ENCODE measurements around the gene TNRC18. TPM values are rescaled to one million over a fixed set of nuclear protein-coding genes. Genes with fewer than 3 reads are reported as not detected.
"Not testable (repeated sequence)": the region's sequence is repeated elsewhere in the genome, so short reads cannot be mapped to it uniquely, and the experiment has no call there.

TNRC18 gene
- total RNA-seq, 1 donor from 2014 or later, result 50.1 TPM

DNA sequence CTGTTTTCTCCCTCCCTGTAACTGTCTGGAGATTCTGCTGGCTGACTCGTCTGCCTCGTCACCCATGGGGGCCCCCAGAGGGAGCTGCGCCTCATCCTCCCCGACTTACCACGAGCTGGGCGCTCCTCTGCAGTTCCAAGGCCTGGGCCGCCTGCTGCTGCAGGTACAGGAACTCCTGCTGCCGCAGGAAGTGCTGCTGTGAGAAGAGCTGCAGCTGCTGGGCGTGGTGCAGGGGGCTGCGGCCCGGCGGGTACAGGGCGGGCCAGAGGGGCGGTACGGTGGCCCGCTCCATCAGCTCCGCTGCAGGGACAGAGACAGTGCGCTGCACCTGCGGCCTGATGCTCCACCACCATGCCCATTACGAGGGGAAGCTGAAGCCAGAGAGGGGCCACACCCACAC lies 47.7 kb downstream of the TNRC18 start:
- DNase-seq, result no peak

DNA sequence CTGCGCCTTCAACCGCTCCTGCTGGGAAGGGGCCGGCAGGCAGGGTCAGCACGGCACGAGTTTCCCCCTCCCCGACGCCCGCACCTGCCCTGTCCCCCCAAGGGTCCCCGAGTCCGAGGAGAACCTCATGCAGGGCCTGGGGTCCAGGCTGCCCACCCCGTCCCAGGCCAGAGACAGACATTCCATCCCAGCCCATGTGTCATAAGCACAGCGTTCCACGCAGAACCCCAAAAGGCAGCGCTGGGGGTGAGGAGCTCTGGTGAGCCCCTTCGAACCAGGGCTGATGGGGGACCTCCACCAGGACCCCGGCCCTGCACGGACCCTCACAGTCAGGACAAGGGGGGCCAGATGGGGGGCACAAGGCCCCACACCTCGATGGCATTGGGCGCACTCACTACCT lies 49.2 kb downstream of the TNRC18 start:
- no peak for DNase-seq

DNA sequence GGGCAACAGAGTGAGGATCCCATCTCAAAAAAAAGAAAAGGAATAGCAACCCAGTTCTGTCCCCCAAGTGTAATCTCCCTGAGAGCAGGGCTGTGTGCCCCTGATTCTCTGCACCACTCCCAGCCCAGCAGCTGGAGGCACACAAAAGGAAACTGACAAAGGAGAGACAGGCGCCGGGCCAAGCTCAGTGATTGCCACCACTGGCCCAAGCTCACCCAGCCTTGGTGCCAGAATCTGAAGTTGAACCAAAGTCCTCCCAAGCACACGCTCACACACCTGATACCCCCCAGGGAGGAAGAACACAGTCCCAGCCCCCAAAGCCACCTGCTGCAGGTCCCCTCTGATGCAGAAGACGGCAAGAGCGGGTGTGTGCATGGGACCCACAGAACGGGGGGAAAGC lies 50.3 kb downstream of the TNRC18 start:
- no peak for DNase-seq

DNA sequence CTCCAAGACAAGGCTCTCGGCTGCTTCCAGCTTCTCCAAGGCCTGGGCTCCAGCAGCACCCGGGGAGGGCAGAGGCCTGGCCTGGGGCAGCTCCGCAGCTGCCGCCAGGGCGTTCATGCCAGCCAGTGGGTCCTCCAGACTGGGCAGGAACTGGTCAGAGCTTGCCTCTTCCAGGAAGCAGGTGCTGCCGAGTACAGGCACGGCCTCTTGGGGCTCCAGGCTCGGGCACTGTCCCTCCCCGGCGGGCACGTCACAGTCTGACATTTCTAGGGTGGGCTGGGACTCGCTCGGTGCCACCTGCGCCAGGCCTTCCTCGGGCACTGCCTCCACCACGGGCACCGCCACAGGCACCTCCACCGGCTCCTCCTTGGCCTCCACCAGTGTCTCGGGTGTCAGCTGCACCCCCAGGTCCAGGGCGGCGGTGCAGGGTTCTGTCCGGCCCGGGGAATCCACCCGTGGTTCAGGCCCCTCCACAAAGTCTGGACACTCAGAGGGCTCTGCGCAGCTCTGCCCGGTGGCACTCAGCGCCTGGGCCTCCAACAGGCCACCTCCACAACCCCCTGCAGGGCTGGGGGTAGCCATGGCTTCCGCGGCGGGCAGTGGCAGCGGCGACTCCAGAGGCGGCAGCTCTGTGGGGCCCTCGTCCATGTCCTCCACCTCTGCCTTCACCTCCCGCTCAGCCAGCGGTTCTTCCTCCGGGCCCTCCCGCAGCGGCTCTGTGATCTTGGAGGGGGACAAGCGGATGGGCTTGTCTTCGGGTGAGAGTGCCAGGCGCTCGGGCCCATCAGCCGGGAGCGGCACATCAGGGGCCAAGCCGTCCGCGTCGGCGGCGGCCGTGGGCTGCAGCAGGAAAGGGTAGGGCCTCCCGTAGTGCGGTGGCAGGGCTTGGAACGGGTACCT lies 52.9 kb downstream of the TNRC18 start:
- no peak for DNase-seq

DNA sequence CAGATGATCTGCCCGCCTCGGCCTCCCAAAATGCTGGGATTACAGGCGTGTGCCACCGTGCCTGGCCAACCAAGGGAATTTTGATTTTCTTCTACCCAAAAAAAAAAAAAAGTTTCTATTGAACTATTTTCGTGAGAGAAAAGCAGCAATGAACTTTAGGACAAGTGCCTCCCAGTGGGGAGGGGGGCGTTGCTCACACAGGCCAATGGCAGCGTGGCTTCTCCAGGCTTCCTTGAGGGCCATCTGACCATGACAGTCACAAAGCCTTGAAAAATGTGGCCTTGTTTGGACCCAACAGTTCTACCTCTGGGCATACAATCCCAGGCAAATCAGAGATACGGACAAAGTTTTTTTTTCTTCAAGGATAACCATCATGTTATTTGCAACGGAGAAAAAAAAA lies 56.0 kb downstream of the TNRC18 start:
- no peak for DNase-seq

GRCh38 chr7:5365976-5366625 lies 57.5 kb downstream of the TNRC18 start:
- peak; percentile 64 for DNase-seq

DNA sequence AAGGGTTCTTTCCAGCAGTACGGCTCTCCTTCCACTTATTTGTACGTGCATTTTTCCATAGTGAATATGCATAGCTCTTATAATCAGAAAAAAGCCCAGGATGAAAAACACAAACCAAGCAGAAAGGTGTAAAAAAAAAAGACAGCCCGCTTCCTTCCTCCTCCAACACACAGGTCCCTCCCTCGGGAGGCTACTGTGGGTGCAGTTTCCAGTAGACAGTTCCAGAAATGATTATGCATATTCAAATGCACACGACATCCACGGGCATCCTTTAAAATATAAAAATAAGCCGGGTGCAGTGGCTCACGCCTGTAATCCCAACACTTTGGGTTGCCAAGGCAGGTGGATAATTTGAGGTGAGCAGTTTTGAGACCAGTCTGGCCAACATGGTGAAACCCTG lies 59.9 kb downstream of the TNRC18 start:
- no peak for DNase-seq

- no peak for DNase-seq
Observed at GRCh38 chr7:5362466-5362865, 61.2 kb downstream of the TNRC18 start.

- DNase-seq, result no peak
Observed at GRCh38 chr7:5361446-5362127, 62.0 kb downstream of the TNRC18 start.

GRCh38 chr7:5360971-5361370 lies 62.7 kb downstream of the TNRC18 start:
- DNase-seq, result no peak

- no peak for DNase-seq
Observed at GRCh38 chr7:5360451-5360850, 63.2 kb downstream of the TNRC18 start.

GRCh38 chr7:5360021-5360420 lies 63.6 kb downstream of the TNRC18 start:
- DNase-seq, result not testable (repeated sequence)

- no peak for DNase-seq
Observed at GRCh38 chr7:5359344-5359743, 64.3 kb downstream of the TNRC18 start.

DNA sequence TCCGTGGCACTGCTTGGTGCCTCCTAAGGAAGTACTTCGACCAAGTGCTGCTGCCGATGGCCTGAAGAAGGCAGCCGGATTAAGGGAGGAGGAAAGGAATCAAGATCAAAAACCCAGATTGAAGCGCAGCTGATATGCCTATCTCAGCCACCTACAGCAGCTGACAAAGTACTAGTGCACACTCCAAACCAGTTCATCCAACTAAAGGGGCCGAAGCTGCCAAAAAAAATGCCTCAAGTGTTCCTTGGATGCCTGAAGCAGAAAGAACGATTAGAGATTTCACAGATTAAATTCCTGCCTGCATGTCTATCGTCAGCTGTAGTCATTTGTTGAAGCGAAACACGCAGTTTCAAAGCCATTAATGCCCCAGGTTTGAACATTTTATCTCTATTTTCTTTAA lies 65.7 kb downstream of the TNRC18 start:
- no peak for DNase-seq

DNA sequence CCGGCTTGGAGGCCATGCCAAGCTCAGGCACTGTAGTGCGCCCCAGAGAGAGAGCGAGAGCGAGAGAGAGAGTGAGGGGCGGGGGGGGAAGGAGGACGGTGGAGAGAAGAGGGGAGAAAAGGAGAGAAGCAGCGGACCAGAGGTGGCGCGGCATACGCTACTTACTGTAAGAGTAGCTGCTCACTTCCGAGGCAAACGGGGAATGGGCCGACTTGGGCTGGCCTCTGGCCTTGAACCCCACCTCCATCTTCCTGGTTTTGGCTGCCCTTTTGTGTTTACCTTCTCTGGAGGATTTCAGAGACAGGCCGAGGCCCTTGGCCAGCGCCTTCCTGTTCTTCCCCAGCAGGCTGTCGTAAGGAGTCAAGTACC lies 66.9 kb downstream of the TNRC18 start:
- DNase-seq, result no peak

GRCh38 chr7:5354460-5355232 lies 69.0 kb downstream of the TNRC18 start:
- DNase-seq, result no peak

DNA sequence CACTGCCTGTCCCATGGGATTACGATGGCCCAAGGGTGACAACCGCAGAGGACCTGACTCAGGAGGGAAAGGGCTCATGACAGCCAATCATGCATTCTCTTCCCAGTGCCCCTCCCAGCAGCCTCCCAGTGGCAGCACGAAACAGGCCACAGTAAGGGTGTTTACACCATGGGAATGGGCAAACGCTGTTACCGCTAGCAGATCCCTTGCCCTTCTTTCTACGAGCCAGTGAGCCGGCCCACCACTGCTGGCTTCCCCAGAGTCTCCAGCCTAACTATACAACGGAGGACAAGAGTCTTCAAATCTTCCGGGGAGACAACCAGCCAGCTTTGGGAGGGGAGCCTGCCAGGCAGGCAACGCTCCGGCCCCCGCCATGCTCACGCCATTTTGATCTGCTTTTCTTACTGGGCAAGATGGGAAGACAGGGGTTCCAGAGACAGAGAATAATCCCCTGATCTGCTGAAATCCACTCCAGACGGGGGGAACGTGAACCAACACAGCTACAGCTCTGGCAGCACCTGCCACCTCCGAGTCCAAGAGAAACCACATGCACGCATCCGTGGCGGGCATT lies 71.1 kb downstream of the TNRC18 start:
- no peak for DNase-seq

DNA sequence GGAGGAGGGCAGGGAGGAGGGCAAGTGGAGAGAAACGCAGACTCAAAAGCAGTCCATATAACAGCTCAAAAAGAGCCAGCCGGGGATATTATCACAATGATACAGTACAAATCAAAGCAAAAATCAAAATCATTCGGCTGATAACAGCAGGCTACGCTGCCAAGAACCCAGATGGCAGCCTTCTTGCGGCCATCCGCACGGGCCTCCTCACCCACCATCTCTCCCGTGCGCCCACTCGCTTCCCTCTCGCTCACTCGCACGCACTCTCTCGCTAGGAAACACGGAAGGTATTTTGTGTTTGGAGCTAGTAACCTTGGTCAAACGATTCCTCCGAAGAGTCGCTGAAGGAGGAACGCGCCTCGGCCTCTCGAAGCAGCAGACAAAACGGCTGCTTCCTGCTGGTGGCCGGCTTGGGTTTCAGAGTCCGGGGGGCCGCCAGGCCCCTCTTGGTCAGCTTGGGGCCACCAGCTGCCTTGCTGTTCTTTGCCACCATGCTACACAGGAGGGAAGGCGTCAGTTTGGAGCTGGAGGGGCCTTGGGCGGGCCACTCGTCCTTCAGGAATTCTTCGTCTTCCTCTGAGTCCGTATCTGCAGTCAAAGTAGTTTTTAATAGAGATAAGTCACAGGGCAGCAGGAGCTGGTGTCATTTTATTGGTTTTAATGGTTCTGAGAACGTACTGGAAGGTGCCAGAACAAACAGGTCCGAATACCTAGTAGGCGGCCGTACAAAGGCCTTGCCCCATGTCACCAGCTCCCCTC lies 71.9 kb downstream of the TNRC18 start:
- no peak for DNase-seq

GRCh38 chr7:5350600-5351385 lies 72.8 kb downstream of the TNRC18 start:
- DNase-seq, result no peak

- no peak for DNase-seq
Observed at GRCh38 chr7:5350174-5350463, 73.5 kb downstream of the TNRC18 start.
